ENCODE data around the gene PI4K2A. TPM values are rescaled to one million over a fixed set of nuclear protein-coding genes. Genes with fewer than 3 reads are reported as not detected.

Gene PI4K2A
- total RNA-seq, 1 experiment from 2014 or later, result 13.0 TPM

GRCh38 chr10:97708976-97709946 lies 68.8 kb downstream of the PI4K2A start:
- Mint-ChIP-seq H3K27ac (ENCODE audit: unreplicated experiment) (no peak overlapping the region), H3K4me3 (ENCODE audit: low read depth, unreplicated experiment) (no peak overlapping the region), H3K9me3 (ENCODE audit: low read depth, unreplicated experiment) (no peaks in the 10 kb centered on the region), H3K4me1 (ENCODE audit: low read depth, unreplicated experiment) (peaks cover 8% of the 10 kb centered on the region), H3K36me3 (ENCODE audit: insufficient read depth, unreplicated experiment) (peaks cover 23% of the 10 kb centered on the region), H3K27me3 (ENCODE audit: unreplicated experiment) (no peaks in the 10 kb centered on the region)
- peak; percentile 49 for TF ChIP-seq CTCF (IDR thresholded peaks at IDR 0.05; ENCODE audit: unreplicated experiment)
- CTCF ChIA-PET, result interaction anchor here (0.9 to 1.5 kb wide), 8 partner anchors 8 to 33 kb away, joined by 3 to 10 read pairs (median 6); partner anchors contain the start of genes AVPI1 and ZFYVE27
- intact Hi-C loops (cut with micrococcal nuclease; ENCODE audit: unreplicated experiment), result loop anchor here (1.0 kb wide), 1 partner anchor 22 kb away; no protein-coding TSS in a partner anchor
- BruUV-seq (replicated peaks), result no TSS peak
- DNase-seq, result peak; percentile 56

GRCh38 chr10:97711640-97712572 lies 71.4 kb downstream of the PI4K2A start:
- Mint-ChIP-seq H3K27ac (ENCODE audit: unreplicated experiment) (no peak overlapping the region), H3K27me3 (ENCODE audit: unreplicated experiment) (no peaks in the 10 kb centered on the region), H3K4me1 (ENCODE audit: low read depth, unreplicated experiment) (peaks cover 8% of the 10 kb centered on the region), H3K4me3 (ENCODE audit: low read depth, unreplicated experiment) (peak overlapping the region; percentile 76), H3K36me3 (ENCODE audit: insufficient read depth, unreplicated experiment) (peaks cover 31% of the 10 kb centered on the region), H3K9me3 (ENCODE audit: low read depth, unreplicated experiment) (no peaks in the 10 kb centered on the region)
- DNase-seq, result no peak
- intact Hi-C loops (cut with micrococcal nuclease; ENCODE audit: unreplicated experiment), result no loop called here
- TF ChIP-seq CTCF (IDR thresholded peaks at IDR 0.05; ENCODE audit: unreplicated experiment), result no peak
- CTCF ChIA-PET, result interaction anchor here (0.7 kb wide), 1 partner anchor 19 kb away, joined by 3 read pairs; no protein-coding TSS in a partner anchor
- BruUV-seq (replicated peaks), result no TSS peak

- peak; percentile 13 for DNase-seq
- TF ChIP-seq CTCF (IDR thresholded peaks at IDR 0.05; ENCODE audit: unreplicated experiment), result no peak
- no TSS peak for BruUV-seq (replicated peaks)
- Mint-ChIP-seq H3K27me3 (ENCODE audit: unreplicated experiment) (no peaks in the 10 kb centered on the region), H3K4me1 (ENCODE audit: low read depth, unreplicated experiment) (peaks cover 16% of the 10 kb centered on the region), H3K4me3 (ENCODE audit: low read depth, unreplicated experiment) (peak within 1 kb of the TSS; percentile 76), H3K9me3 (ENCODE audit: low read depth, unreplicated experiment) (no peaks in the 10 kb centered on the region), H3K27ac (ENCODE audit: unreplicated experiment) (peak within 1 kb of the TSS; percentile 74), H3K36me3 (ENCODE audit: insufficient read depth, unreplicated experiment) (peaks cover 35% of the 10 kb centered on the region)
- intact Hi-C loops (cut with micrococcal nuclease; ENCODE audit: unreplicated experiment), result no loop called here
- CTCF ChIA-PET, result interaction anchor here (1.1 to 2.5 kb wide), 2 partner anchors 25 to 30 kb away, joined by 3 to 9 read pairs; no protein-coding TSS in a partner anchor
Measured at GRCh38 chr10:97713339-97713825, 72.9 kb downstream of the PI4K2A start, which contains the start of gene MARVELD1. Gene MARVELD1 (plus strand): TSS chr10:97713730. CDS start chr10:97713877, 147 bp downstream.

All from Calu3 (cell line).